ENCODE measurements around the gene GLRX.
"Not testable (repeated sequence)": the region's sequence is repeated elsewhere in the genome, so short reads cannot be mapped to it uniquely, and the experiment has no call there.

GLRX gene

GRCh38 chr5:95837492-95837891 is 15.0 kb upstream of the GLRX start:
- DNase-seq = no peak
- Mint-ChIP-seq H3K9me3 (no peaks in the 10 kb centered on the region), H3K27me3 (ENCODE audit: low read depth, poor library complexity) (peaks cover 16% of the 10 kb centered on the region), H3K27ac (no peak overlapping the region), H3K4me3 (no peak overlapping the region), H3K36me3 (ENCODE audit: low read depth) (no peaks in the 10 kb centered on the region), H3K4me1 (peaks cover 28% of the 10 kb centered on the region)
- TF ChIP-seq, protein P1, sequence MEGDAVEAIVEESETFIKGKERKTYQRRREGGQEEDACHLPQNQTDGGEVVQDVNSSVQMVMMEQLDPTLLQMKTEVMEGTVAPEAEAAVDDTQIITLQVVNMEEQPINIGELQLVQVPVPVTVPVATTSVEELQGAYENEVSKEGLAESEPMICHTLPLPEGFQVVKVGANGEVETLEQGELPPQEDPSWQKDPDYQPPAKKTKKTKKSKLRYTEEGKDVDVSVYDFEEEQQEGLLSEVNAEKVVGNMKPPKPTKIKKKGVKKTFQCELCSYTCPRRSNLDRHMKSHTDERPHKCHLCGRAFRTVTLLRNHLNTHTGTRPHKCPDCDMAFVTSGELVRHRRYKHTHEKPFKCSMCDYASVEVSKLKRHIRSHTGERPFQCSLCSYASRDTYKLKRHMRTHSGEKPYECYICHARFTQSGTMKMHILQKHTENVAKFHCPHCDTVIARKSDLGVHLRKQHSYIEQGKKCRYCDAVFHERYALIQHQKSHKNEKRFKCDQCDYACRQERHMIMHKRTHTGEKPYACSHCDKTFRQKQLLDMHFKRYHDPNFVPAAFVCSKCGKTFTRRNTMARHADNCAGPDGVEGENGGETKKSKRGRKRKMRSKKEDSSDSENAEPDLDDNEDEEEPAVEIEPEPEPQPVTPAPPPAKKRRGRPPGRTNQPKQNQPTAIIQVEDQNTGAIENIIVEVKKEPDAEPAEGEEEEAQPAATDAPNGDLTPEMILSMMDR (IDR thresholded peaks at IDR 0.05) = no peak

DNA sequence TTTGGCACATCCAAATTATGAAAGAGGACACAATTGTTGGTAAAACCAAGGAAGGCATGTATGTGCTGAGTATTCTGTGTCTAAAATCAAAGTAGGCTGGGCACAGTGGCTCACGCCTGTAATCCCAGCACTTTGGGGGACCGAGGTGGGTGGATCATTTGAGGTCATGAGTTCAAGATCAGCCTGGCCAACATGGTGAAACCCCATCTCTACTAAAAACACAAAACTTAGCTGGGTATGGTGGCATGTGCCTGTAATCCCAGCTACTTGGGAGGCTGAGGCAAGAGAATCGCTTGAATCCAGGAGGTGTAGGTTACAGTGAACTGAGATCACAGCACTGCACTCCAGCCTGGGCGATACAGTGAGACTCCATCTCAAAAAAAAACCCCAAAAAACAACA is 14.4 kb upstream of the GLRX start:
- H3K4me3 Mint-ChIP-seq; H3K9me3 Mint-ChIP-seq; H3K27ac Mint-ChIP-seq; DNase-seq; H3K36me3 Mint-ChIP-seq (ENCODE audit: low read depth): not testable (repeated sequence)
- Mint-ChIP-seq H3K4me1 (peaks cover 31% of the 10 kb centered on the region), H3K27me3 (ENCODE audit: low read depth, poor library complexity) (peaks cover 16% of the 10 kb centered on the region)

- TF ChIP-seq, protein P1 (IDR thresholded peaks at IDR 0.05) = no peak
- no peak for DNase-seq
- peaks cover 35% of the 10 kb centered on the region for H3K4me1 Mint-ChIP-seq
- no peak overlapping the region for H3K27ac Mint-ChIP-seq
- peaks cover 16% of the 10 kb centered on the region for H3K27me3 Mint-ChIP-seq (ENCODE audit: low read depth, poor library complexity)
- no peak overlapping the region for H3K4me3 Mint-ChIP-seq
- no peaks in the 10 kb centered on the region for H3K36me3 Mint-ChIP-seq (ENCODE audit: low read depth)
- no peaks in the 10 kb centered on the region for H3K9me3 Mint-ChIP-seq
Observed at GRCh38 chr5:95836544-95836943, 14.0 kb upstream of the GLRX start.

DNA sequence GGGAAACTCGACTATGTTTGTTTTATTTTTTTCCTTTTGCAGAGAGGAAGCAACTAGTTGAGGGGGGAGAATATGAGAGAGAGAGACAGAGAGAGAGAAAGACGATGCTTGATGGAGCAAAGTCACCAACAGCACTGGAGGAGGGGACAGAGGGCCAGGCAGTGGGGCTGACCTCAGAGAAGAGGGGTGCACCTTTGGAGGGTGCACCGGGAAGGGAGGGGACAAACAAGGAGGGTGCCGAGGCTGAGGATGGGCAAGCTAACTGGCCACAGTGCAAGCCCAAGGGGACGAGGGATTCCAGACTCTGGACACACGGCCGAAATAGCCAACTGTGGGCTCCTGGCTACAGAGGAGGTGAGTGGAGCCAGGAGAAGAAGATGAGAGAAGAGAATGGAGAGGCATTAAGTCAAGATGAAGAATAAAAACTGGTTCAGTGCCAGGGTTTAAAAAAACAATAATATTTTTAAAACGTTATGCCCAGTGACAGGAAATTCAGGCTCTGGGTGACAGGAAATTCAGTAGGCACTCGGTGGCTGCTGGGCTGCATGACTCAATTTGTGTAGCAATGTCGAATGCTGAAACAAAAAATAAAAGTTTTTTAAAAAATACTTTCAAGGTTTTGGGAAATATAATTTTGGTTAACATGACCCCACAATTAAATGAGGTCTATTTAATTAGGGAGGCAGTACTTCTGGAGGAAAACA is 13.3 kb upstream of the GLRX start:
- peaks cover 37% of the 10 kb centered on the region for H3K4me1 Mint-ChIP-seq
- H3K4me3 Mint-ChIP-seq = peak overlapping the region; percentile 41
- H3K27ac Mint-ChIP-seq = peak overlapping the region; percentile 16
- H3K36me3 Mint-ChIP-seq (ENCODE audit: low read depth) = no peaks in the 10 kb centered on the region
- DNase-seq = no peak
- TF ChIP-seq, protein P1 (IDR thresholded peaks at IDR 0.05) = no peak
- H3K27me3 Mint-ChIP-seq (ENCODE audit: low read depth, poor library complexity) = peaks cover 13% of the 10 kb centered on the region
- no peaks in the 10 kb centered on the region for H3K9me3 Mint-ChIP-seq

- Mint-ChIP-seq H3K9me3 (no peaks in the 10 kb centered on the region), H3K27me3 (ENCODE audit: low read depth, poor library complexity) (peaks cover 7% of the 10 kb centered on the region), H3K27ac (no peak overlapping the region), H3K36me3 (ENCODE audit: low read depth) (no peaks in the 10 kb centered on the region), H3K4me1 (peaks cover 40% of the 10 kb centered on the region), H3K4me3 (no peak overlapping the region)
- no peak for DNase-seq
- TF ChIP-seq, protein P1 (IDR thresholded peaks at IDR 0.05) = no peak
Observed at GRCh38 chr5:95832664-95833063, 10.1 kb upstream of the GLRX start.

- Mint-ChIP-seq H3K4me1 (peaks cover 49% of the 10 kb centered on the region), H3K9me3 (no peaks in the 10 kb centered on the region), H3K27ac (no peak overlapping the region), H3K36me3 (ENCODE audit: low read depth) (no peaks in the 10 kb centered on the region), H3K27me3 (ENCODE audit: low read depth, poor library complexity) (peaks cover 11% of the 10 kb centered on the region), H3K4me3 (no peak overlapping the region)
- TF ChIP-seq, protein P1 (IDR thresholded peaks at IDR 0.05) = no peak
- no peak for DNase-seq
Observed at GRCh38 chr5:95830226-95830625, 7.7 kb upstream of the GLRX start.

Data from nephron progenitor cell (in vitro differentiated cells).